GM12878 (cell line): Measurements from ENCODE around the gene CSK. TPM values are rescaled to one million over a fixed set of nuclear protein-coding genes. Genes with fewer than 3 reads are reported as not detected.
A peak's percentile ranks its signal among the peaks of the same experiment; 100 is the strongest.

Source experiments
- BCL11A ChIP-seq: IDR thresholded peaks from 2 replicates; pipeline ENCODE4 v1.6.1; 2011; ENCODE audit warnings: low read depth, low read length
- ETV6 ChIP-seq, 2 experiments: fragments of 450-650 bp in 1 of 2; IDR thresholded peaks in 1 of 2; conservative IDR thresholded peaks in 1 of 2; 2 replicates each; pipeline ENCODE4 v1.6.1; 2014; ENCODE audit warnings: antibody characterized with exemption in 1 of 2, borderline replicate concordance in 1 of 2, low read depth in 1 of 2, mild to moderate bottlenecking in 1 of 2, moderate library complexity in 1 of 2
- HCFC1 ChIP-seq: fragments of 150-350 bp; IDR thresholded peaks from 2 replicates; pipeline ENCODE4 v1.6.1; 2014; ENCODE audit warnings: low read length
- IKZF2 ChIP-seq, 2 experiments: fragments of 450-650 bp; IDR thresholded peaks; 2 replicates each; pipeline ENCODE4 v1.6.1; 2017; ENCODE audit warnings: mild to moderate bottlenecking in 2 of 2, moderate library complexity in 2 of 2
- KAT2A ChIP-seq: conservative IDR thresholded peaks from 2 replicates; pipeline ENCODE4 v1.6.1; 2011; ENCODE audit warnings: low read depth, low read length; ENCODE audit not compliant: control insufficient read depth
- MXI1 ChIP-seq: fragments of 150-350 bp; IDR thresholded peaks from 2 replicates; pipeline ENCODE4 v1.6.1; 2011; ENCODE audit warnings: low read depth, mild to moderate bottlenecking, inconsistent platforms, low read length, improper control_type of control experiment
- NR2F1 ChIP-seq: fragments of 450-650 bp; conservative IDR thresholded peaks from 2 replicates; pipeline ENCODE4 v1.6.1; 2017; ENCODE audit warnings: mild to moderate bottlenecking
- NRF1 ChIP-seq: conservative IDR thresholded peaks from 2 replicates; pipeline ENCODE4 v1.6.1; 2011; ENCODE audit warnings: mild to moderate bottlenecking, low read depth, low read length, improper control_type of control experiment
- SIN3A ChIP-seq: IDR thresholded peaks from 2 replicates; pipeline ENCODE4 v1.6.1; 2012; ENCODE audit warnings: low read depth, low read length, improper control_type of control experiment
- SMARCA5 ChIP-seq: fragments of 450-650 bp; IDR thresholded peaks from 2 replicates; pipeline ENCODE4 v1.6.1; 2017; ENCODE audit warnings: mild to moderate bottlenecking
- SPI1 ChIP-seq: IDR thresholded peaks from 2 replicates; pipeline ENCODE4 v1.6.1; 2011; ENCODE audit warnings: low read depth, mild to moderate bottlenecking, low read length, moderate library complexity, borderline replicate concordance; ENCODE audit not compliant: insufficient read depth
- STAT1 ChIP-seq: fragments of 450-650 bp; conservative IDR thresholded peaks from 2 replicates; pipeline ENCODE4 v1.6.1; 2014; ENCODE audit warnings: antibody characterized with exemption, mild to moderate bottlenecking
- ZBTB11 ChIP-seq: fragments of 450-650 bp; formaldehyde crosslinking; IDR thresholded peaks from 2 replicates; pipeline ENCODE4 v1.5.0; 2022; ENCODE audit warnings: mild to moderate bottlenecking, missing genetic modification characterization
- ZBTB40 ChIP-seq: fragments of 450-650 bp; IDR thresholded peaks from 2 replicates; pipeline ENCODE4 v1.6.1; 2016; ENCODE audit warnings: mild to moderate bottlenecking, moderate library complexity, borderline replicate concordance
- ZNF622 ChIP-seq: fragments of 450-650 bp; IDR thresholded peaks from 2 replicates; pipeline ENCODE4 v1.6.1; 2017; ENCODE audit warnings: mild to moderate bottlenecking, inconsistent platforms
- polyA plus RNA-seq, 11 experiments: library from polyadenylated mRNA; depleted of rRNA in 4 of 11; unstranded in 6 of 11; stranded (reverse) in 5 of 11; fragments of >200 nt; fragmentation: Nextera tagmentation in 4 of 11; fragmentation: Illumina TruSeq in 1 of 11; extraction: Ambion mirVana in 4 of 11; extraction: Trizol in 1 of 11; gene quantifications; 1 replicate in 1 of 11; 2 replicates in 10 of 11; pipeline versions ENCODE4 v1.2.1 to v1.2.3, GENCODE V29; 2011 to 2016; ENCODE audit warnings: inconsistent platforms in 2 of 11, missing spikeins in 2 of 11, low read depth in 1 of 11
- total RNA-seq, 4 experiments: library from RNA; depleted of rRNA in 3 of 4; stranded (reverse); fragments of >200 nt in 3 of 4; fragmentation: Illumina TruSeq in 1 of 4; extraction: Trizol in 1 of 4; gene quantifications; 2 replicates each; pipeline versions ENCODE4 v1.2.1 to v1.2.3, GENCODE V29; 2013 to 2021
- TF ChIP-seq, protein P1 (sequence below): fragments of 450-650 bp; IDR thresholded peaks from 2 replicates; pipeline ENCODE4 v1.6.1; 2017; ENCODE audit warnings: mild to moderate bottlenecking, low read depth, inconsistent platforms; ENCODE audit not compliant: poor library complexity, severe bottlenecking
- TF ChIP-seq, protein P2 (sequence below): fragments of 450-650 bp; conservative IDR thresholded peaks from 2 replicates; pipeline ENCODE4 v1.6.1; 2017; ENCODE audit warnings: mild to moderate bottlenecking, moderate library complexity

The CSK gene
- total and polyA plus RNA-seq, 10 of the 15 experiments (the other 5 are each of a cell fraction or from before 2014, with no cell fraction given) = 3.4 to 327 (median 75.8) TPM

DNA sequence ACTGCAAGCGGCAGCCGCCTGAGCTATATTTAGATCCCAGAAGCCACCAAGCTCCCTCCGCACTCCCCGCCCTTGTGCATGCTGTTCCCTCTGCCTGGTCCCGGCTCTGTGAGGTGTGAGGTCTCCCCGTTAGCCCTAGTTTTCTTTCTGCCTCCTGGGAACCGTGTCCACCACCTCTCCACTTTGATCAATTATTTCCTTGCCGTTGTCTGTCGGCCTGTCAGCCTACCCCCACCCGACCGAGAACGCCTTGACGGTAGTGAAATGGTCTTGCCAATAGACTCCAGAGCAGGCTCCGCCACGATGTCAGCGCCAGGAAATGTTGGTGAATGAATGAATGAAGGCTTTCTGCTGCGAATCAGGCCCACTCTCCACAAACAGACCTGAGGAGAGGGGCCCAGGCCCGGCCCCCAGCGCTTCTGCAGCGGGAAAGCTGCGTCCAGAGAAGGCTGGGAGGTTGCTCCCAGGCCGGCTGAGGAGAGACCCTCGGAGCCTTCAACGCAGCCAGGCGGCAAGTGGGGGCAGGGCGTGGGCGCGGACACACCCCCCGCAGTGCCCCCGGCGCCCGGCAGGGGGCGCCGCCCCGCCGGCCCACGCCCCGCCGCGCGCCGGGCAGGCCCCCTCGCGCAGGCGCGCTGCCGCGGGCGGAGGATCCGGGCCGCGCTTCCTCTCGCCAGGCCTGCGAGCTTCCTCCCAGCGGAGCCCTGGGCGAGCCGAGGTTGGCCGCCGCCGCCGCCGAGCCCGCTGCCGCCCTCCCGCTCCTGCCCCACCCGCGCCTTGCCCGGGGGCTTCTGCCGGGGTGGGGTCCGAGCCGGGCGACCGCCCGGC, at the start of gene CSK (continued):
- TF ChIP-seq, protein P1, sequence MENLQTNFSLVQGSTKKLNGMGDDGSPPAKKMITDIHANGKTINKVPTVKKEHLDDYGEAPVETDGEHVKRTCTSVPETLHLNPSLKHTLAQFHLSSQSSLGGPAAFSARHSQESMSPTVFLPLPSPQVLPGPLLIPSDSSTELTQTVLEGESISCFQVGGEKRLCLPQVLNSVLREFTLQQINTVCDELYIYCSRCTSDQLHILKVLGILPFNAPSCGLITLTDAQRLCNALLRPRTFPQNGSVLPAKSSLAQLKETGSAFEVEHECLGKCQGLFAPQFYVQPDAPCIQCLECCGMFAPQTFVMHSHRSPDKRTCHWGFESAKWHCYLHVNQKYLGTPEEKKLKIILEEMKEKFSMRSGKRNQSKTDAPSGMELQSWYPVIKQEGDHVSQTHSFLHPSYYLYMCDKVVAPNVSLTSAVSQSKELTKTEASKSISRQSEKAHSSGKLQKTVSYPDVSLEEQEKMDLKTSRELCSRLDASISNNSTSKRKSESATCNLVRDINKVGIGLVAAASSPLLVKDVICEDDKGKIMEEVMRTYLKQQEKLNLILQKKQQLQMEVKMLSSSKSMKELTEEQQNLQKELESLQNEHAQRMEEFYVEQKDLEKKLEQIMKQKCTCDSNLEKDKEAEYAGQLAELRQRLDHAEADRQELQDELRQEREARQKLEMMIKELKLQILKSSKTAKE = no peak
- TF ChIP-seq, protein P2, sequence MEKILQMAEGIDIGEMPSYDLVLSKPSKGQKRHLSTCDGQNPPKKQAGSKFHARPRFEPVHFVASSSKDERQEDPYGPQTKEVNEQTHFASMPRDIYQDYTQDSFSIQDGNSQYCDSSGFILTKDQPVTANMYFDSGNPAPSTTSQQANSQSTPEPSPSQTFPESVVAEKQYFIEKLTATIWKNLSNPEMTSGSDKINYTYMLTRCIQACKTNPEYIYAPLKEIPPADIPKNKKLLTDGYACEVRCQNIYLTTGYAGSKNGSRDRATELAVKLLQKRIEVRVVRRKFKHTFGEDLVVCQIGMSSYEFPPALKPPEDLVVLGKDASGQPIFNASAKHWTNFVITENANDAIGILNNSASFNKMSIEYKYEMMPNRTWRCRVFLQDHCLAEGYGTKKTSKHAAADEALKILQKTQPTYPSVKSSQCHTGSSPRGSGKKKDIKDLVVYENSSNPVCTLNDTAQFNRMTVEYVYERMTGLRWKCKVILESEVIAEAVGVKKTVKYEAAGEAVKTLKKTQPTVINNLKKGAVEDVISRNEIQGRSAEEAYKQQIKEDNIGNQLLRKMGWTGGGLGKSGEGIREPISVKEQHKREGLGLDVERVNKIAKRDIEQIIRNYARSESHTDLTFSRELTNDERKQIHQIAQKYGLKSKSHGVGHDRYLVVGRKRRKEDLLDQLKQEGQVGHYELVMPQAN = peak; percentile 94
- TF ChIP-seq ZBTB11 (no peak), IKZF2 (IDR thresholded peaks at IDR 0.05) (no peak; a peak in 2 of 4 replicates), HCFC1 (no peak), BCL11A (no peak), SMARCA5 (peak; percentile 85; the same call in 1 of the 2 replicates), NR2F1 (no peak; the same call in 1 of the 2 replicates), ZNF622 (no peak), SIN3A (no peak), ETV6 (conservative IDR thresholded peaks at IDR 0.05 in 1 of 2, IDR thresholded peaks at IDR 0.05 in 1 of 2; ENCODE audit: borderline replicate concordance in 1 of 2, low read depth in 1 of 2) (no peak), KAT2A (no peak), NRF1 (peak; percentile 57), ZBTB40 (no peak), STAT1 (no peak), SPI1 (peak; percentile 23; the same call in 1 of the 2 replicates), MXI1 (peak; percentile 78)
